Hippocampal formation (tissue), 2 donors: ENCODE data around the gene NR1I3.
A peak's percentile ranks its signal among the peaks of the same experiment; 100 is the strongest.

Source experiments
- DNase-seq, 2 donors: peaks; one replicate each; lab custom pipeline; 2025; lab: John Stamatoyannopoulos, UW

Gene NR1I3

GRCh38 chr1:161196111-161196510, 41.9 kb downstream of the NR1I3 start:
- DNase-seq, result no peak

- peak; percentile 11 to 25 for DNase-seq
Observed at GRCh38 chr1:161195171-161195570, 42.8 kb downstream of the NR1I3 start.

- peak; percentile 80 to 83 for DNase-seq
Observed at GRCh38 chr1:161193561-161194235, 44.3 kb downstream of the NR1I3 start.

GRCh38 chr1:161192476-161193465, 45.2 kb downstream of the NR1I3 start:
- DNase-seq, result peak; percentile 59 to 84

GRCh38 chr1:161191971-161192370, 46.0 kb downstream of the NR1I3 start:
- no peak for DNase-seq

- DNase-seq, result peak; percentile 9 to 29
Observed at GRCh38 chr1:161190962-161191521, 47.0 kb downstream of the NR1I3 start.

- no peak for DNase-seq
Observed at GRCh38 chr1:161189036-161189435, 49.0 kb downstream of the NR1I3 start.

GRCh38 chr1:161188381-161188780, 49.6 kb downstream of the NR1I3 start:
- DNase-seq, result no peak

- no peak for DNase-seq
Observed at GRCh38 chr1:161187311-161187710, 50.7 kb downstream of the NR1I3 start.

- DNase-seq, result peak; percentile 8 to 29
Observed at GRCh38 chr1:161185732-161186311, 52.2 kb downstream of the NR1I3 start.

- peak; percentile 59 to 64 for DNase-seq
Observed at GRCh38 chr1:161185282-161185682, 52.7 kb downstream of the NR1I3 start.

- no peak for DNase-seq
Observed at GRCh38 chr1:161182214-161182613, 55.8 kb downstream of the NR1I3 start.

- no peak for DNase-seq
Observed at GRCh38 chr1:161180639-161181038, 57.4 kb downstream of the NR1I3 start.

- no peak for DNase-seq
Observed at GRCh38 chr1:161179698-161180097, 58.3 kb downstream of the NR1I3 start.
